Globus pallidus (tissue), 1 donor: Measurements from ENCODE around the gene S100A7A.

Experiments used
- DNase-seq: peaks from one replicate; pipeline ENCODE4 v3.0.0-alpha.2; 2015; ENCODE audit warnings: low spot score

S100A7A gene

DNA sequence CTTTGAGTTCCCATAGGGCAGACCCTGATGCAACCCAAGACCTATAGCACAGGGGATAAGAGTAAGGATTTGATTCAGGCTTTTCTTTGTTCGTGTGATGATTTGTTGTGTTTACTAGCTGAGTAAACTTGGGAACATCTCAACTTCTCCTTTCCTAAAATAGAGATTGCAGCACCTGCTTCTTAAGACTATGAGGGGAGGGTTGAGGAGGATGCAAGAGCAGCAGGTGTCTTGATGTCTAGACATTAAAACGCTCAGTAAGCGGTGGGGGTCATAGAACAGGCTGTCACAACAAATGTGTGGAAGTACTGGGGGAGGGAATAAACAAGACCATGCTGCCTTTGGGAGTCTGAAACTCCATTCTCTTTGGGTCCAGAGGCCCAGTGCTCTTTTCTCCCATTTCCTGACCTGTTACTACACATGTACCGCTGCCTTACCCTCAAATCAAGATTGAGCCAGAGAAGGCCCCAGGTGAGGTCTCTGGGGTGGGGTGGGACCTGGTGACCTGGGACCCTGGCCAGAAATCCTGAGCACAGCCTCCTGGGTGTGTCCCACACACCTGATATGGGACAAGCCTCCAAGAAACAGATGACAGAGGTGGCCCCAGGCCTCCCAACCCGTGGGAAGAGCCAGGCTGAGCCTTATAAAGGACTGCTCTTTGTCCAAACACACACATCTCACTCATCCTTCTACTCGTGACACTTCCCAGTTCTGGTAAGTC is at the start of gene S100A7A:
TSS of gene S100A7A (plus strand) at position 671 of the 721 bp plus-strand sequence. CDS start 1,563 bp downstream, outside the sequence.
- DNase-seq = no peak

DNA sequence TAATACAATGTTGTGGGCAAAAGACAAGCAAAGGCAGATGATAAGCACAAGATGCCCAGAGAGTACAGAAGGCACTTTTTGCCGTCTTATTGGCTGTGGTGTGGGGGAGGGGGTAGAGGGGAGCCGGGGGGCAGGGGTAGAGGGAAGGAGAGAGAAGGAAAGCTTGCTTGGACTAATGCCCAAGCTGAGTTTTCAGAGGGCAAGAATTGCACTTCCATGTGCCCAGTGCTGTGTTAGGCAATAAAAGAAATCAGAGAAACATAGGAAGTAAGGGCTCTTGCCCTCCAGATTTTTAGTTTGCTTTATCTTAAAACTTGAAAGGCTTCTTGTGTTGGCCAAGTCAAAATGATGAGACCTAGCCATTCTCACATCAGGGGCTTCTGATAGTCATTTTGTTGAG is 49.2 kb upstream of the S100A7A start:
- DNase-seq = no peak

DNA sequence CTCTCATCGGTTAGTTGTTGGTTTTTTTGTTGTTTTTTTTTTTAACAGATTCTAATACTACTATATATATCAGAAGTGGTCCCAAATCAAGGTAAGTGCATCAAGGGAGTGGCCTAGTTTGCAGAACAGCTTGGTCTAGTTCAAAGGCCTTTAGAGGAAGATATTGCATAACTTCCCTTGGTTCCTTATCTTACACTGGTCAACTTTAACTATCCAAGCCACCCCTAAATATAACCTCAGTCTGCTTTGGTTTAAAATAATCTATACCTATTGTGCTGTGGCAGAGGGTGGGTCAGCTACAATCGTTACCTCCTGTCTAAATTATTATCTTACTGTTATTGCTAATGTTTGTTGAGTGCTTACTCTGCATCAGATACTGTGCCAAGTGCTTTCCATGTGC is 47.8 kb upstream of the S100A7A start:
- no peak for DNase-seq

DNA sequence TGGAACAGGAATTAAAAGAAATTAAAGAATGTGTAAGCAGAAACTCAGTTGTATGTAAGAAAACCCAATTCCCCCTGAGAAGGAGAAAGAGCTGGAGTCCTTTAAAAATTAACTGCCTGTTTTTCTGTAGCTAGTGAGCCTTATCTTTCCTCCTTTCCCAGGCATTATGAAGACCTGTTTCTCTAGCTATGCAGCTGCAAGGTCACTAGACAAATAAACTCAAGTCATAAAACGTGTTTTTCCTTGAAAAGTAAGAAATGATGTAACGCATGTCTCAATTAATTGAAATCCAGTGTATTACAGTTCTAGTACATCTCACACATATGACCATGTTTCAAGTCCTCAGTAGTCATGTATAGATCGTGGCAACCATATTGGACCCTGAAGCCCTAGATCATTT is 46.2 kb upstream of the S100A7A start:
- DNase-seq = no peak

DNA sequence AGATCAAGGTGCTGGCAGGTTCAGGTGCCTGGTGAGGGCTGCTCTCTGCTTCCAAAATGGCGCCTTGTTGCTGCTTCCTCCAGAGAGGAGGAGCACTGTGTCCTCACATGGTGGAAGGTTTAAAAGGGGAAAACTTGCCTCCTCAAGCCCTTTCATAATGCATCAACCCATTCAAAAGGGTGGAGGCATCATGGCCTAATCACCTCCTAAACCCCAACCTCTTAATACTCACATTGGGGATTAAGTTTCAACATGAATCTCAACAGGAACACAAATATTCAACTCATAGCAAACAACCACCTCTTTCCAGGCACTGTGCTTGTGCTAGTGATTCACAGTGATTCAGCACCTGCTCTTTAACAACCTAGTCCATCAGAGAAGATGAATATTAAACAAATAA is 45.1 kb upstream of the S100A7A start:
- no peak for DNase-seq

DNA sequence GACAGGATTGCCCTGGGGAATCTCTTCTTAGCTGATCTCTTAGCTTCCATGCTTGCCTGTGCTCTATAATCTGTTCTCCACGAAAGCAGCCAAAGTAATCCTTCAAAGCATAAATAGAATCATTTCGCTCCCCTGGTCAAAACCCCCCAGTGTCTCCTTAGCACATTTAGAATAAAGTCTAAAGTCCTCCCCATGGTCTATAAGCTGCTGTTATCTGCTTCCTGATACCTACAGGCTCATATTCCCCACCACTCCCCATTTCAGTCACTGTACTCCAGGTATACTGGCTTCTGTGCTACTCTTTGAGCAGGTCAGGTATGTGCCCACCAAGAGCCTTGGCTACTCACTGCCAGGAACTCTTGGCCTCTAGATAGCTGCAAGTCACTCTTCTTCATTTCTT is 43.7 kb upstream of the S100A7A start:
- no peak for DNase-seq

DNA sequence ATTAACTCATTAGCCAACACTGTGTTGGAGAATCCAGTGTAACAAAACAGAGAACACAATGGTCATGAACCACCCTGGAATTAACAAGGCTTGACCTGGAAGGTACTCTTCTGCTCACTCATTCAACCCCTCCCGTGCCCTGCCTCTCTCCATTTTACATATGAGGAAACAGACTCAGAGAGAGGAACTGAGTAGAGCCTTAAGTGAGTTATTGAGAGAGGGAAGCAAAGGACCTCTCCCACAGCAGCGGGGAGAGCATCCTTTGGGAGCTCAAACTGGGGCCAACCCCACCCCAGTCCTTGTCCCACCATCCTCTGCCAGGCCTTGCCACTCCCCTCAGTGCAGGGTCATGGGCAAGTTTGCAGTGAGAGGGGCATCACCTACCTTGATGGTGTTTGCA is 42.2 kb upstream of the S100A7A start:
- DNase-seq = no peak

DNA sequence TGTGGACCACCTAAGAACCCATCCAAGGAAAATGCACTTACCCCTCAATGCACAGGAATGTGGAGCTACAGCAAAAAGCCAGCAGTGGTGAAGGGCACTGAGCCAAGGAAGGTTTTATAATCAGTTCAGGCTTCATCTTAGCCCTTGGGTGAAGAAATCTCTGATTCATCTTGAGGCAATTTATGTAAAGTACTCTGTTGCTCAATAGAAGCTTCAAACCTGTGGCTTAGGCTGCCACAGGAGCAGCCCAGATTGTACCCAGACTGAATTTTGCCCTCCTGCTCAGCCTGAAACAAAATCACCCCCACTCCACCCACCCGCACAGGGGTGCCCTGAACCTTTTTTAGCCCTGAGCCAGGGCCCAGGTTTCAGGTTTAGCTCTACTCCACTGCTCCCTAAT is 40.8 kb upstream of the S100A7A start, which contains the start of gene S100A12:
TSS of gene S100A12 (minus strand) at position 111 of the 400 bp plus-strand sequence. CDS start 1,029 bp downstream, outside the sequence.
- no peak for DNase-seq

DNA sequence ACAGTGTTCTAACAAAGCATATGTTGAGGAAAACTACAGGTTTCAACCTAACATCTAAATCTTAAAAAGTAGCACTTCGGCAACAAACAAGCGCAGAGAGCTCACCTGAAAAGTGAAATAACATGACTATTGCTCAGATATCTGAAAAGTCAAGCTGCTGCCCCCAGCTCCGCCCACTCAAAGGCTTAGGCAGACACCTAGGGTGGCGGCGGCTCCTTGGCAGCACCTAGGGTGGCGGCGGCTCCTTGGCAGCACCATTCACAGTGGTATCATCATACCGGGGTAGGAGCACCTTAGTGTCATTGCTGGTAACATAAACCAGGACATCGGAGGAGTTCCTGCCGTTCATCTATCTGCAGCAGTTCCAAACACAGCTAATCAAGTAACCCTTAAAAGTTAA is 36.7 kb upstream of the S100A7A start:
- DNase-seq = no peak

DNA sequence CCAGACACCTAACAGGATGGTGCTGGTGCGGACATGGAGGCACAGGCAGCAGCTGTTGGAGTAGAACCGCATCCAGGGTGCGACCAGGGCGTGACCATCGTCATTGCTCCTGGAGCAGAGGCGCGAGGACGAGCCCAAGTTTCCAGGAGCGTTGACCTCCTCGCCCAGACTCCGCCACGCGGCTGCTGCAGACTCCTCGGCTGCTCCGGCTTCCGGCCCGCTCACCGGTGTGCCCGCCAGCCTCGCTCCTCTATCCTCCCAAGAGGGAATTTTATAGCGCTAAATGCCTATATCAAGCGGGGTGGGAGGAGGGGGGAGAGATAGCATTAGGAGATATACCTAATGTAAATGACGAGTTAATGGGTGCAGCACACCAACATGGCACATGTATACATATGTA is 35.6 kb upstream of the S100A7A start:
- DNase-seq = no peak

DNA sequence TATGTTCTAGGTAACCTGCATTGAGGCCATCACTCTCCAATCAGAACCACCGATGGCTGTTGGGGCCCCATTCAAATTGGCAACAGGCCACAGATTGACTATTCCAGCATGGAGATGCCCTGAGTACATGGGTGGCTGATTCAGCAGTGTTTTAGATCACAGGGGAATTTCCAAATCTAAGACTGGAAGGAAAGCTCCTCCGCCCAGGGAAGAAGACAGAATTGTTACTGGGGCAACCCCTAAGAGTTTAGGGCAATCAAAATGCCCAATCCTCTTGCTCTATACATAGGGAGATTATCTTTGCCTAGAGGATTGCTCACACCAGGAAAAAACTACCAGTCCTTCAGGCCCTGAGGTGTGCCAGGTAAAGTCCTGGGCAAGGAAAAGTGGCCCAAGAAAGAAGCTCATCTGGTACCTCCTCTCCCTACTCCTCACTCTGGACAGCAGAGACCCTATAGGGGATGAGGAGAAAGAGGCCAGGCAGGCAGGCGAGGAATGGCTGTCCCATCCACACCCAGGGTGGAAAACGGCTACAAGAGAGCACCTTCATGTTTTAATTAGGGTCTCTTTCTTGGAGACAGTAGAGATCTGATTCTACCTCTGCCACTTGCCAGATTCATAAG is 31.3 kb upstream of the S100A7A start:
- no peak for DNase-seq

DNA sequence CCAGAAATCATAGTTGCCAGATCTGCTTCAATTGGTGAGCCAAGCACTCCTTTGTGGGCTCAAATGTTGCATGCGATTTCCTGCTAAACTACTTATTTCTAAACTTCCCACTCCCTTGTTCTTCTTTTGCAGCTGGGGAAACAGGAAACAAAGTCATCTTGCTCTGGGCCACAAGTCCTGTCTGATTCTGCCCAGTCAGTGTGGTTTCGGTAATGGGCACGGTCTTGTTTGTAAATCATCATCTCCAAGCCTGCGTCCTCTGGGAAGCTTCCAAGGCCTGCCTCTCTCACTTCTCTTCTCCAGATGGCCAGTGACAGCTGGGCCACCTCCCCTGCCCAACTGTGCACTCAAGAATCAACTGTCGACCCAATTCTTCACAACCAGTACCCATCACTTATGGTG is 29.8 kb upstream of the S100A7A start:
- DNase-seq = peak; percentile 63

DNA sequence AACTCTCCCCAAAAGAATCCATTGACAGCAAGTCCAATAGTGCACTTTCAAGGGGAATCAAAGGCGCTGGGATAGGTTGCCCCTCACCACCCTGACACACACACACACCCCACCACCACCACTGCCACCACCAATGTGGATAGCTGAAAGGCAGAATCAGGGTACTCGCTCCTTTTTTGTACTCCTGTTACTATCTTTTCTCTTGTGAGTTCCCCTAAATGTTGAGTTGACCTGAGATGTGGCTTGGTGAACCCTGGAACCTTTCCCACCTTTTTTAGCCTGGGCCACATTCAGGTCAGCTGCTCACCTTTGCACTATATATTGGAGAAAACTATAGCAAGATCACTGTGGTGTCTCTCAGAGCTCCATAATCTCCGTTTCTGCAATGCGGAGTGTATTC is 29.3 kb upstream of the S100A7A start:
- no peak for DNase-seq

DNA sequence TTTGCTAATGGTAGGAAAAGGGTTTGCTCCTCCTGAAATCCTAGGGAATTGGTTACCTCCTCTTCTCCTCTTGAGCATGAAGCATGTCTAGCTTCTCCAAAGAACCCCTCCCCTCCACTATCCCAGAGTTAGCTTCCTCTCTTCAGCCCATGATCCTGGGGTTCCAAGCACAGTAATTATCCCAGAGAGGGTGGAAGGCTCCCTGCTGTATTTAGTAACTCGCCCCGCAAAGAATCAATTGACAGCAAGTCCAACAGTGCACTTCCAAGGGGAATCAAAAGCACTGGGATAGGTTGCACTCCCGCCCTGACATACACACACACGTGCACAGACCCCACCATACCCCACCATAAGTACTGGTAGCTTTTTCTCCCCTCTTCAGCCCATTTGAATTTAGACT is 28.5 kb upstream of the S100A7A start:
- no peak for DNase-seq

DNA sequence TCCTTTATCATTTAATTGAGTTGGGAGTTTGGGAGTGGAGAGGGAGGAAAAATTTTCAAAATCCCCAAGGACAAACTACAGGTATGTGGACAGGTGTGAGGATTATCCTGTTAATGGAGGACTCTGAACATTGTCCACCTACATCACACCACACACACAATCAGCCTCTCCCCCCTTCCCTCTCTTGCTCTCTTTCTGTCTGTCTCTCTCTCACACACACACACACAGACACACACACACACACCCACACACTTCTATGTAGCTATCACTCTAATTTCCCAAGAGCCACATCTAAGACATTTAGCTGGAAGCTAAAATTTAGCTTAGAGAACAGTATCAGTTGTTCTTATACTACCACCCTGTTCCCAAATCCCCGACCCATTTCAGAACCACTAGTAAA is 26.9 kb upstream of the S100A7A start:
- DNase-seq = no peak

DNA sequence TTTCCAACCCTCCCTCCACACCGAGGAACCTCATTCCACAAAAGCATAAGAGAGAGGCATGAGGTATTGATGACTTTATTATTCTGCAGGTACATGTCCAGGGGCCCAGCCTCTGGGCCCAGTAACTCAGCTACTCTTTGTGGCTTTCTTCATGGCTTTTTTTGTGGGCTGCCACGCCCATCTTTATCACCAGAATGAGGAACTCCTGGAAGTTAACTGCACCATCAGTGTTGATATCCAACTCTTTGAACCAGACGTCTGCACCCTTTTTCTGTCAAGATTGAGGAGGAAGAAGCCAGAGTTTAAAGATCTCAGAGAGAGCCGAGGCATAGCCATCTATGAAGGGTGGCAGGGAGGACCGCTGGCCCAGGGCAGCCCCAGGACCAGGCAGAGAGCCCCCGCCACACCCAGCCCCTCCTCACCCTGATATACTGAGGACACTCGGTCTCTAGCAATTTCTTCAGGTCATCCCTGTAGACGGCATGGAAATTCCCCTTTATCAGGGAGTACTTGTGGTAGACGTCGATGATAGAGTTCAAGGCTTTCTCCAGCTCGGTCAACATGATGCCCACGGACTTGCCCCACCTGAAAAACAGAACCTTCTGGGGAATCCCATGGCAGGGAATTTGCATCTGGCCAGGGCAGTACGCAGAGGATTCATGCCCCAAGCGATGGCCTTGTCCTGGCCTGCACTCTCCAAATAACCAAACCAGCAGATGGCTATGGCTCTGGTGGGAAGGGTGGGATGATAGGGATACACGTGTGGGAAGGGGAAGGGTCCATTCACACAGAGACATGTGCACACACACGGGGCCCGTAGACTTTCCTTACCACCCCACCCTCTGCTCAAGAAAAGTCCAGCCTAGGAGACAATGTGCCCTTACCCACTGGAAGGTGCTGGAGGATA is 26.1 kb upstream of the S100A7A start:
- DNase-seq = no peak

DNA sequence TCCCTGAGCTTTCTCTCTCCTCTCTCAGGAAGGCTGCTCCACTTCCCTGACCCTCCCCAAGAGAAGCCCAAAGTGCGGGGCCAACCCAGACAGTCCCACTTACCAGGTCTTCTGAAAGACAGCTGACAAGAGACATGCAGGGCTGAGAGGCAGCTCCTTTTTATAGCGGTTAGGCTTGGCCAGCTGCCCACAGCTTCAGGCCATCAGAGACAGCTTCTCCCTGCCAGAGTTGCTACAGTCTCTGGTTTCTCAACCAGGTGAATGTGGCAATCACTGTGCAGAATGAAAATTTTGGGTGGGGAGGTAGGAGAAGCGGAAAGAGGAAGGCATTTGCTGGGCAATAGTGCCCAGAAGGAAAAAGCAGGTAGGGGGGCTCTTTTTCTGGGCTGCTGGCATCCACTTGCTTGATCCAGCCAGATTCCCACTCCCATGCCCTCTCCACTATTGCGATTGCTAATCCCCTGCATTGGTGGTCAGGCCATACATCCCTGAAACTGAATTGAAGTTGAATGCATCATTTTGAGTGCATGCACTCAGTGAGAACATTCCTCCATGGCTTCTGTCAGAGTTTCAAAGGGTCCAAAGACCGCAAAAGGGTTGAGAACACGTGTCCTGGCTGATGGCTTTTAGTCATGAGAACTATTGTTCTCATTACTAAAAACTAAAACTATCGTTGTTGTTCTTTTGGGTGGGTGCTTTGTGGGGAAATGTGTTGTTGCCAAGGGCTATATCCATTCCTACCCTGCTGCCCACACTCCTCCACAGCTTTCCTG is 25.2 kb upstream of the S100A7A start, which contains the start of gene S100A8:
TSS of gene S100A8 (minus strand) at position 136 of the 773 bp plus-strand sequence. CDS start 538 bp downstream, outside the sequence.
- peak; percentile 29 for DNase-seq

DNA sequence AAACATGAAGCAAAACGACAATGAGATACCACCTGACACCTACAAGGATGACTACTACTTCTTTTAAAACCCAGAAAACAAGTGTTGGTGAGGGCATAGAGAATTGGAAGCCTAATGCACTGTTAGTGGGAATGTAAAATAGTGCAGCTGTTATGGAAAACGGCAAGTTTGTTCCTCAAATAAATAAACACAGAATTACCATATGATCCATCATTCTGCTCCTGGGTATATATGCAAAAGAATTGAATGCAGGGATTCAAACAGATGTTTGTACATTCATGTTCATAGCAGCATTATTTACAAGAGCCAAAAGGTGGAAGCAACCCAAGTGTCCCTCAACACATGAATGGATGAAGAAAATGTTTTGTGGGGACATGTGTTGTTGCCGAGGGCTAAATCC is 24.1 kb upstream of the S100A7A start:
- no peak for DNase-seq

DNA sequence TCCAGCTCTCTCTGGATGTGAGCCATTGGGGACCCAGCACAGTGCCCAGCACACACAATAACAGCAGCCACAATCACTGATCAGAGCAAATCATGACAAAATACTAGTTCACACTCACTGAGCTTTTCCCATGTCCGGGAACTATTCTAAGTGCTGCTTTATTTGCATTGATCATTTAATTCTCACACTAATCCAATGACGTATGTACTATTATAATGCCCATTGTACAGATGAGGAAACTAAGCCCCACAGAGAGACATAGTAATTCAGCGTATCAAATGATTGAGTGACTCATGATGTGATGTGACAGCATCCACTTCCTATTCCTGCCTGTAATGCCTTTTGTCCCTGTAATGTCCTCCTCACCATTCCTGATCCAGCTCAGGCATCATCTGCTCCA is 23.5 kb upstream of the S100A7A start:
- DNase-seq = no peak

DNA sequence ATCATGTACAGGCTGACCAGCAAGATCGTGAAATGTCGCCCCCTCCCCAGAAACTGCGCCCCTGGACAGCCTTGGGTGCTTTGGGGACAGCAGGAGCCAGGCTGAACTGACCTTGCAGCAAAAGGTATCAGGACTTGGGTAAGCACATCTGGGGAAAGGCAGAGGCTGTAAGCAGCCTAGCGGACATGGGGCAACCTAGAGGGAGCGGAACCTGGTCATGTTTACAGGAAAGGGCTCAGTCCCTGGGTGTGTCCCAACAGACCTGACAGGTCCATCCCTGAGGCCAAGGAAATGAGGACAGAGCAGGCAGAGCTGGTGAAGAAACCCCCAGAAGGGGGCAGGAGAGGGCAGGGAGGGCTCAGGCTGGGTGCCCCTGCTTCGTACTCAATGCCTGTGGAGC is 22.4 kb upstream of the S100A7A start:
- no peak for DNase-seq

DNA sequence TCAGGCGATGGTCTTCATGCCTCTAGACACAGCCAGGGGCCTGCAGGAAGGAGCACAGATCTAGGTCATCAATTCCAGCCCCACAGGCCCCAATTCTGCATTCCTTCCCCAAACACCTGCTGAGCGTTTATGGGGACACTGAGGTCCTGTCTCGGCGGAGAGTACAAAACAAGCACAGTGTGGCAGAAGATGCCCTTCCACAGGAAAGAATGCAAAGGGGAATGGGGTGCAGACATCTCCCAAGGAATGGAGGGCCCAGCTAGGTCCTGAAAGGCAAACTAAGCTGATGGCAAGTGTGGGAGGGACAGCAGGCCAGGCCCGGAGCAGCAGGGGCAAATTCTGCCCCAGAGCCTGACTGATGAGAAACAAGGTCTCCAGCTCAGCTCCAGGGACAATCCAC is 21.9 kb upstream of the S100A7A start:
- no peak for DNase-seq

DNA sequence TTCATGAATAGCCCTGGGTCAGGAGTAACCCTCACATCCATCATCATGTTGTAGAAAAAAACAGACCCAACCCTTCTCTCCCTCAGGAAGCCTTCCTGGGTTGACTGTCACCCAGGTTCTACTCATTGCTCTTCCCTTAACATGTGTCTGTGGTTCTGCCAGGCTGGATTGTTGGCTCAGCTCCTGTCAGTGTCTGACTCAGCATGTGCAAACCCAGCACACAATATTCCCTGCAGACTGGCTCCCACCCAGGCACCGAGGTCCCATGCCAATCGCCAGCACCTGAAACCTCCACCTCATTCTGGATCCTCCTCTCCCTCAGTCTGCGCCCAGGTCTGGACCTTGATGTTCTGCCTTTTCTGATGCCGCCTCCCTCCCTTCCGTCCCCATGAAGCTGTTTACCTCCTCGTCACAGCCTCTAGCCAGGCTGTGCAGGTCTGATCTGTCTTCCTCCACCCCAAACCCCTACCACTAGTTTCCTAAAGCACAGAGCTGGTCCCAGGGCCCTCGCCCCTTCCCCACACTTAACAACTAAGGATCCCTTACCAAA is 21.1 kb upstream of the S100A7A start:
- DNase-seq = no peak
